ENCODE results near the gene KRT5.

The KRT5 gene

GRCh38 chr12:52519826-52520662, at the start of gene KRT5:
TSS of gene KRT5 (minus strand) at chr12:52520394. CDS start at chr12:52520296, 98 bp downstream.
- DNase-seq (ENCODE audit: low read depth in 2 of 2): no peak

- DNase-seq (ENCODE audit: low read depth in 2 of 2): no peak
These were observed 47.9 kb upstream of the KRT5 start for GRCh38 chr12:52568111-52568510.

GRCh38 chr12:52566847-52567291, 46.7 kb upstream of the KRT5 start:
- DNase-seq (ENCODE audit: low read depth in 2 of 2): no peak

GRCh38 chr12:52564582-52564981, 44.4 kb upstream of the KRT5 start:
- DNase-seq (ENCODE audit: low read depth in 2 of 2): no peak

- DNase-seq (ENCODE audit: low read depth in 2 of 2): no peak
These were observed 41.8 kb upstream of the KRT5 start for GRCh38 chr12:52561880-52562449.

GRCh38 chr12:52559979-52560378, 39.8 kb upstream of the KRT5 start:
- DNase-seq (ENCODE audit: low read depth in 2 of 2): no peak

- DNase-seq (ENCODE audit: low read depth in 2 of 2): no peak
These were observed 38.7 kb upstream of the KRT5 start for GRCh38 chr12:52558781-52559445.

GRCh38 chr12:52557476-52557875, 37.3 kb upstream of the KRT5 start:
- DNase-seq (ENCODE audit: low read depth in 2 of 2): no peak

- DNase-seq (ENCODE audit: low read depth in 2 of 2): no peak
These were observed 35.4 kb upstream of the KRT5 start for GRCh38 chr12:52555577-52555976.

- DNase-seq (ENCODE audit: low read depth in 2 of 2): no peak
These were observed 32.5 kb upstream of the KRT5 start, which contains the start of gene KRT71 for GRCh38 chr12:52552681-52553195. TSS of gene KRT71 (minus strand) at chr12:52553145. CDS start at chr12:52553077, 68 bp downstream.

GRCh38 chr12:52552055-52552454, 31.9 kb upstream of the KRT5 start:
- no peak for DNase-seq (ENCODE audit: low read depth in 2 of 2)

- no peak for DNase-seq (ENCODE audit: low read depth in 2 of 2)
These were observed 31.1 kb upstream of the KRT5 start for GRCh38 chr12:52551216-52551865.

GRCh38 chr12:52546126-52546525, 25.9 kb upstream of the KRT5 start:
- DNase-seq (ENCODE audit: low read depth in 2 of 2): no peak

- no peak for DNase-seq (ENCODE audit: low read depth in 2 of 2)
These were observed 24.0 kb upstream of the KRT5 start for GRCh38 chr12:52543985-52544883.

GRCh38 chr12:52542785-52543318, 22.7 kb upstream of the KRT5 start:
- DNase-seq (ENCODE audit: low read depth in 2 of 2): no peak

GRCh38 chr12:52542157-52542556, 22.0 kb upstream of the KRT5 start:
- DNase-seq (ENCODE audit: low read depth in 2 of 2): no peak

GRCh38 chr12:52541709-52542108, 21.5 kb upstream of the KRT5 start:
- no peak for DNase-seq (ENCODE audit: low read depth in 2 of 2)

GRCh38 chr12:52540531-52540930, 20.3 kb upstream of the KRT5 start:
- no peak for DNase-seq (ENCODE audit: low read depth in 2 of 2)

- no peak for DNase-seq (ENCODE audit: low read depth in 2 of 2)
These were observed 19.6 kb upstream of the KRT5 start for GRCh38 chr12:52539821-52540173.

GRCh38 chr12:52539083-52539820, 19.1 kb upstream of the KRT5 start:
- no peak for DNase-seq (ENCODE audit: low read depth in 2 of 2)

Measured in stimulated activated CD4-positive, alpha-beta T cell treated with anti-CD3 and anti-CD28 coated beads, Interleukin-4, amount 100 ng/mL, for 48 hours (primary cell).